HUES6 (cell line): Measurements from ENCODE around the gene LRTM2.

Experiments
- H3K27ac ChIP-seq: 2 replicates; pipeline ENCODE4 v1.7.0; 2013; ENCODE audit warnings: low read depth, mild to moderate bottlenecking, low read length, inconsistent platforms
- H3K27me3 ChIP-seq: 2 replicates; pipeline ENCODE4 v1.6.1; 2013; ENCODE audit warnings: low read length; ENCODE audit not compliant: control insufficient read depth, insufficient read depth
- H3K36me3 ChIP-seq: 2 replicates; pipeline ENCODE4 v1.6.1; 2013; ENCODE audit warnings: low read length; ENCODE audit not compliant: control insufficient read depth, insufficient read depth
- H3K4me1 ChIP-seq: 2 replicates; pipeline ENCODE4 v1.6.1; 2013; ENCODE audit warnings: low read length; ENCODE audit not compliant: control insufficient read depth, insufficient read depth
- H3K4me3 ChIP-seq: 2 replicates; pipeline ENCODE4 v1.5.1; 2013; ENCODE audit warnings: low read depth, low read length
- H3K9ac ChIP-seq: one replicate; pipeline ENCODE4 v1.6.1; 2013; ENCODE audit warnings: mild to moderate bottlenecking, low read length
- H3K9me3 ChIP-seq: 2 replicates; pipeline ENCODE4 v1.6.1; 2013; ENCODE audit warnings: low read depth, low read length; ENCODE audit not compliant: control insufficient read depth, insufficient read depth

The LRTM2 gene

GRCh38 chr12:1791104-1791841 is 29.1 kb upstream of the LRTM2 start:
- no peak overlapping the region for H3K4me3 ChIP-seq
- peaks cover 17% of the 10 kb centered on the region for H3K36me3 ChIP-seq
- H3K9ac ChIP-seq, result no peak overlapping the region
- no peak overlapping the region for H3K27ac ChIP-seq
- H3K9me3 ChIP-seq, result no peaks in the 10 kb centered on the region
- H3K4me1 ChIP-seq, result peaks cover 18% of the 10 kb centered on the region
- peaks cover under 1% of the 10 kb centered on the region; the same call in 1 of the 2 replicates for H3K27me3 ChIP-seq

GRCh38 chr12:1792406-1792805 is 28.0 kb upstream of the LRTM2 start:
- Histone ChIP-seq H3K36me3 (peaks cover 6% of the 10 kb centered on the region; the same call in 1 of the 2 replicates), H3K9me3 (no peaks in the 10 kb centered on the region), H3K9ac (no peak overlapping the region), H3K4me3 (no peak overlapping the region), H3K4me1 (peaks cover 21% of the 10 kb centered on the region), H3K27me3 (peaks cover 4% of the 10 kb centered on the region; the same call in 1 of the 2 replicates), H3K27ac (no peak overlapping the region)

GRCh38 chr12:1793426-1794210 is 26.7 kb upstream of the LRTM2 start:
- Histone ChIP-seq H3K27me3 (peaks cover 4% of the 10 kb centered on the region; the same call in 1 of the 2 replicates), H3K9me3 (no peaks in the 10 kb centered on the region), H3K27ac (no peak overlapping the region), H3K9ac (no peak overlapping the region), H3K4me3 (no peak overlapping the region), H3K4me1 (peaks cover 21% of the 10 kb centered on the region), H3K36me3 (no peaks in the 10 kb centered on the region)

- H3K27ac ChIP-seq, result no peak overlapping the region
- peaks cover 4% of the 10 kb centered on the region; the same call in 1 of the 2 replicates for H3K27me3 ChIP-seq
- no peak overlapping the region for H3K4me3 ChIP-seq
- H3K4me1 ChIP-seq, result peaks cover 21% of the 10 kb centered on the region
- no peaks in the 10 kb centered on the region for H3K36me3 ChIP-seq
- no peaks in the 10 kb centered on the region for H3K9me3 ChIP-seq
- H3K9ac ChIP-seq, result no peak overlapping the region
Observed at GRCh38 chr12:1794440-1795090, 25.8 kb upstream of the LRTM2 start.

DNA sequence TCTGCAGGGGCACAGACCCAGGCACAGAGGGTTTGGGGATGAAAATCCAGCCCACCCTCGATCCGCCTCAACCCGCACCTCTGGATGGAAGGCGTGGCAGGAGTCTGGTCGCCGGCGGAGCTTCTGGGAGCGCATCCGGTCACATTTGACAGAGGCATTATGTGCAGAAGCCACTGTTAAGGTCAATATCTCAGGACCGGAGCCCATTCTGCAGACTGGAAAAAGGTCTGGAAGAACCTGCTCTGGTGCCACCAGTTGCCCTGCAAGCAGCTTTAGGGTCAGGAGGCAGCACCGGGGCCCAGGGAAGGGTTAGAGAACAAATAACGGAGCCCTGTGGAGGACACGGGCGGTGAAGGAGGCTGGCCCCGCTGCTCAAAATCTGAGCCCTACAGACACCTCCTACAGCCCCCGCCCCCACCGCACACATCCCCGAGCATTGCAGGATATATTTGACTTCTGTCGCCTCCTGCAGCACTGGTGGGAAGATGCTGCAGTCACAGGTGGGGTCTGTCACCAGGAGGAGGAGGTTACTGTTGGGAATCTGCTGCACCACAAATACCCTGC is 25.1 kb upstream of the LRTM2 start:
- no peaks in the 10 kb centered on the region for H3K36me3 ChIP-seq
- H3K4me3 ChIP-seq, result peak overlapping the region; percentile 35
- H3K27me3 ChIP-seq, result peaks cover 4% of the 10 kb centered on the region; the same call in 1 of the 2 replicates
- no peaks in the 10 kb centered on the region for H3K9me3 ChIP-seq
- no peak overlapping the region for H3K27ac ChIP-seq
- H3K9ac ChIP-seq, result no peak overlapping the region
- peaks cover 21% of the 10 kb centered on the region for H3K4me1 ChIP-seq

DNA sequence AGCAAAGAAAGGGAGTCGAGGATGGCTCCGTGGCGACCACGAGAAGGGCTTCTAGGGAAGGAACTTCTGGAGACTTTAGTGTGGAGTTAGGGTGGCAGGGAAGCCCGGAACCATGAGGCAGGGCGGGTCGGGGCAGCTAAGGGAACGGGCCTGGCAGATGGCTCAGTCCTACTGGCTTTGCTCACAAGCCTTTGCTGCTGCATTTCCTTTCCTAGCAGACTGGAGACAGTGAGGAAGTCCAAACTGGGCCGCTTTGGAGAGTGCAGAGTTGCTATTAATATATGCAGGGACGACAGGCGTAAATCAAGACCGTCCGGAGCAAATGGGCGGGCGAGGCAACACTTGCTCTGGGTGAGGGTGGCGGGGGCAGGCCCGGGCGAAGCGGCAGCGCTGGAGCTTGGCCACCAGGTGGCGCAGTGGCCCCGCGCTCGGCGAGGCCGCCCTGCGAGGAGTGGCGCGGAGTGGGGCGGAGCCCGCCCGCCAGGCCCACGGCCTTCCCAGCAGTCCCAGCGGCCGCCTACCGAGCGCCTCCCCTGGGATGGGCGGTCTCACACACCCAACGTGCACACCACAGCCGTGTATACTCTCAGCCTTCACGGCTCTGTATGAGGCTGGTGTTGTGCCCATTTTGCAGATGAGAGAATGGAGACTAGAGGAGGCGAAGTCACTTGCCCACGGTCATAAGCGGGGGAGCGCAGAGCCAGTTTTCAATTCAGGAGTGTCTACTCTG is 24.4 kb upstream of the LRTM2 start:
- Histone ChIP-seq H3K27ac (no peak overlapping the region), H3K9ac (peak overlapping the region; percentile 19)

DNA sequence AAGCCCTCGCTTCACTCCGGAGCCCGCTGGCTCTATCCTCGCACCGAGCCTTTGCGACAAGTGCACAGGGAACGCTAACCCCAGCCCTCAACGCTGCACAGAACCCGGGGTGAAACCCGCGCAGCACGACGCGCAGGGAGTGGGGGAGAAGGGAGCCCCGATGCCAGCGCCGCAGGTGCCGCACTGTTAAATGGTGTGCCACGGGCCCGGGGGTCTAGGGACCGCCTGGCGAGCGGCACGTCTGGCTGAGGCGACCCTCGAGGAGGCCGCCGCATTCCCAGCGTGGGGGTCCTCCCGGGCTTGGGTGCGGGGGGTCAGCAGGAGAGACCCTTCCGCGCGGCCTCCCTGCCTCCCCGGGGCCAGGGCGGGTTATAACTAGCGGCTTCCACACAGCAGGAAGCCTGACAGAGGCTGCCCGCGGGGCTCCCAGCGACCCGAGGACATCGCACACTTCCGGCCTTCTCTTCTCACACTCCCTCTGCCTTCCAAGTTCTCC is 23.8 kb upstream of the LRTM2 start:
- peak overlapping the region; percentile 48 for H3K4me3 ChIP-seq
- no peak overlapping the region for H3K27ac ChIP-seq
- H3K4me1 ChIP-seq, result peaks cover 21% of the 10 kb centered on the region
- H3K27me3 ChIP-seq, result peaks cover 4% of the 10 kb centered on the region; the same call in 1 of the 2 replicates
- peak overlapping the region; percentile 19 for H3K9ac ChIP-seq
- no peaks in the 10 kb centered on the region for H3K9me3 ChIP-seq
- no peaks in the 10 kb centered on the region for H3K36me3 ChIP-seq

More for the DNA sequence above, 24.4 kb upstream of the LRTM2 start:
- Histone ChIP-seq H3K27me3 (peaks cover 4% of the 10 kb centered on the region; the same call in 1 of the 2 replicates), H3K36me3 (no peaks in the 10 kb centered on the region), H3K9me3 (no peaks in the 10 kb centered on the region), H3K4me3 (peak overlapping the region; percentile 48), H3K4me1 (peaks cover 21% of the 10 kb centered on the region)

DNA sequence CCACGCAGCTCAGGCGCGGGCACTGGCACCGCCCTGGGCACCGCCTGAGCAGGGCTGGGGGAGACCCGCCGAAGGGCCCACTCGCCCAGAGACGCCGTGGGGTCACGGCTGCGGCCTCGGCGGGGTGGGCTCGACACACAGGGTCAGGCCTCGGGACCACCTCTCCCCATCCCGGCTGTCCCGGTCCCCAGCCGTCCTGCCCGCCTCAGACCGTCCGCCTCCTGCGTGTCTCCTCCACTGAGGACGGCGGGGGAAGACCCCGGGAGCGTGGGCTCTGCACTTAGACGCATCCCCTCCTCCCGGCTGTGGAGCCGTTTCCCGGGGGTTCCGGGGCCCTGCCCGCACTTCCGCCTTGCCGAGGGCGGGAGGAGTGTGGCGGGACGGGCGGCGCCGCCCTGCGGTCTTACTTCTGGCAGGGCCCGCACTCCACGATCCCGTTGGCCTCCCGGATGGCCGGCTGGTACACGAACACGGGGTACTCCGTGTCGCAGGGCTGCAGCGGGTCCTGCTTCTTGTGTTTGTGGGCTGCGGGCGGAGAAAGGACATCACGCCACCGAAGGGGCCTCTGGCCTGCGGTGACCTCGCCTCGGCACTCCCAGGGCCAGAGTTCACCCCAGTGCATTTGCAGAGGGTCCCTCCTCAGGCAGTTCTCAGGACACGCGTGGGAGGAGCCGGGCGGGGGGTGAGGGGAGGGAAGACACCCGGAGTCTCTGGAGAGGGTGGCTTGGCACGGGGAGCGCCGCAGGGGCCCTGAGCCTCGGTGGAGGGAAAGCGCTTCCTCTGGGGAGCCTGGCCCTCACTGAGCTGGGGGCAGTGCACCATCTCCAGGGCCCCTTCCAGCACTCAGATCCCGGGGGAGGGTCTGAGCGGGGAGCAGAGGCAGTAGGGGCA is 23.1 kb upstream of the LRTM2 start:
- peak overlapping the region; percentile 48 for H3K4me3 ChIP-seq
- peaks cover 21% of the 10 kb centered on the region for H3K4me1 ChIP-seq
- no peaks in the 10 kb centered on the region for H3K36me3 ChIP-seq
- no peak overlapping the region for H3K9ac ChIP-seq
- H3K27ac ChIP-seq, result no peak overlapping the region
- H3K9me3 ChIP-seq, result no peaks in the 10 kb centered on the region
- peaks cover 4% of the 10 kb centered on the region; the same call in 1 of the 2 replicates for H3K27me3 ChIP-seq

DNA sequence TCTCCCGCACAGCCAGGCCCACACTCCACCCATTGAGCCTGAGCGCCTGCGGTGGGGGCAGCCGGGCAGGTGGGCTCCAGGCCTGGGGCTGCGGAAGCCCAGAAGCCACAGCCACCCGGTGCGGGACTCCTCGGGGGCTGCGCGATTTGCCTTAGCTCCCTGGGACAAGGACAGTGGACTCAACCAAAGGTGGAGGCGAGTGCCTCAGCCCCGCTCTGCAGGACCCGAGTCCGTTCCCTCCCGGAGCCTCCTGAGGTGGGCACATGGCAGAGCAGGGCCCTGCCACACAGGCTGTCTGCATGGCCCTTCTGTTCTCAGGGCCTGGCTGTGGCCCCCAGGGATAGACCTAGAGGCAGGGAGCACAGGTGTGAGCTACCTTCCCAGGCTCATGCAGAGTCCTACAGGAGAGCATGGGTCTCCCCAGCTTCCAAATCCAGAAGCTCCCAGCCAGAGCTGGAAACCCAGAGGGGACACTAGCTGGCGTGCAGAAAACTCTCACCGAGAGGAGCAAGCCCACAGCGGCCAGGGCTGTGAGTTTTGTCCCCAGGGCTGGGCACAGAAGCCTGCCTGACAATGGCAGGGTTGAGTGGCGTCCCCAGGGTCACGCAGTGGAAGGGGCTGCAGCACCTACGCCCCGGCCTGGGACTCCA is 22.2 kb upstream of the LRTM2 start:
- Histone ChIP-seq H3K27ac (no peak overlapping the region), H3K36me3 (no peaks in the 10 kb centered on the region), H3K4me1 (peaks cover 21% of the 10 kb centered on the region), H3K9me3 (no peaks in the 10 kb centered on the region), H3K9ac (no peak overlapping the region), H3K27me3 (peaks cover 4% of the 10 kb centered on the region; the same call in 1 of the 2 replicates), H3K4me3 (no peak overlapping the region)
